MM.1S (cell line): Measurements from ENCODE around the gene EIF5AL1.

Source experiments
- CTCF ChIP-seq: fragments of 300-600 bp; sonication (generic); IDR thresholded peaks from 2 replicates; pipeline ENCODE4 v1.5.1; 2016; ENCODE audit warnings: antibody characterized with exemption, low read length, mixed read lengths
- EZH2phosphoT487 ChIP-seq: fragments of 300-600 bp; sonication (generic); IDR thresholded peaks from 2 replicates; pipeline ENCODE4 v1.6.1; 2018; ENCODE audit warnings: antibody characterized with exemption, low read length

GRCh38 chr10:79498291-79498829, 14.0 kb upstream of the EIF5AL1 start:
- TF ChIP-seq CTCF (no peak), EZH2phosphoT487 (no peak)
